DOHH2 (cell line): Measurements from ENCODE around the gene SCD.

Experiments used
- EZH2phosphoT487 ChIP-seq: fragments of 200-600 bp; sonication (generic); IDR thresholded peaks from 2 replicates; pipeline ENCODE4 v1.6.1; 2017; ENCODE audit warnings: borderline replicate concordance, mild to moderate bottlenecking, antibody characterized with exemption, low read length, moderate library complexity, mixed read lengths
- TF ChIP-seq, protein P1 (sequence below): fragments of 200-600 bp; sonication (generic); IDR thresholded peaks from one replicate; pipeline ENCODE4 v1.5.1; 2014; ENCODE audit warnings: antibody characterized with exemption, mild to moderate bottlenecking, low read depth, low read length; ENCODE audit not compliant: poor library complexity, severe bottlenecking

DNA sequence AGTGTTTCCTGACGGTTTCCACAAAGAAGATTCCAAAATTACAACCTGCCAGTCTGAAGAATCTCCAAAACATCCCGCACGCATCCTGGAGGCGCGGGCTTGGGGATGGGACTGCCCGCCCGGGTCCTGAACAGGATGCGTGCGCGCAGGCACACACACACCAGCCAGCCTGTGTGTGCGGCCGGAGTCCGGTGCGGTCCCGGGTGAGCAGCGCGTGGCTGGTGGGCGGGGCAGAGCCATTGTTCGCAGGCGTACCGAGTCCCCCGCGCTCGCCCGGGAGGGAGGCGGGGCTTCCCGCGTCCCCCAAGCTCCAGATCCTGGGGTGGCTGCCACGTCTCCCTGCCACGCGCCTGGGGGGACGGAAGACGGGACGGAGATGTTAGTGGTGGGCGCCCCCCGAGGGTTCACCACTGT, 675 bp upstream of the SCD start:
- TF ChIP-seq, protein P1, sequence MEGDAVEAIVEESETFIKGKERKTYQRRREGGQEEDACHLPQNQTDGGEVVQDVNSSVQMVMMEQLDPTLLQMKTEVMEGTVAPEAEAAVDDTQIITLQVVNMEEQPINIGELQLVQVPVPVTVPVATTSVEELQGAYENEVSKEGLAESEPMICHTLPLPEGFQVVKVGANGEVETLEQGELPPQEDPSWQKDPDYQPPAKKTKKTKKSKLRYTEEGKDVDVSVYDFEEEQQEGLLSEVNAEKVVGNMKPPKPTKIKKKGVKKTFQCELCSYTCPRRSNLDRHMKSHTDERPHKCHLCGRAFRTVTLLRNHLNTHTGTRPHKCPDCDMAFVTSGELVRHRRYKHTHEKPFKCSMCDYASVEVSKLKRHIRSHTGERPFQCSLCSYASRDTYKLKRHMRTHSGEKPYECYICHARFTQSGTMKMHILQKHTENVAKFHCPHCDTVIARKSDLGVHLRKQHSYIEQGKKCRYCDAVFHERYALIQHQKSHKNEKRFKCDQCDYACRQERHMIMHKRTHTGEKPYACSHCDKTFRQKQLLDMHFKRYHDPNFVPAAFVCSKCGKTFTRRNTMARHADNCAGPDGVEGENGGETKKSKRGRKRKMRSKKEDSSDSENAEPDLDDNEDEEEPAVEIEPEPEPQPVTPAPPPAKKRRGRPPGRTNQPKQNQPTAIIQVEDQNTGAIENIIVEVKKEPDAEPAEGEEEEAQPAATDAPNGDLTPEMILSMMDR: no peak
- no peak for TF ChIP-seq EZH2phosphoT487
